HG03520 (cell line): ENCODE results near the gene NFATC2.

Source experiments
- ATAC-seq: cut with Tn5 transposase; IDR thresholded peaks from one replicate; pipeline ENCODE4 v1.9.1; 2021; ENCODE audit warnings: mild to moderate bottlenecking, moderate library complexity; ENCODE audit not compliant: unreplicated experiment

The NFATC2 gene

DNA sequence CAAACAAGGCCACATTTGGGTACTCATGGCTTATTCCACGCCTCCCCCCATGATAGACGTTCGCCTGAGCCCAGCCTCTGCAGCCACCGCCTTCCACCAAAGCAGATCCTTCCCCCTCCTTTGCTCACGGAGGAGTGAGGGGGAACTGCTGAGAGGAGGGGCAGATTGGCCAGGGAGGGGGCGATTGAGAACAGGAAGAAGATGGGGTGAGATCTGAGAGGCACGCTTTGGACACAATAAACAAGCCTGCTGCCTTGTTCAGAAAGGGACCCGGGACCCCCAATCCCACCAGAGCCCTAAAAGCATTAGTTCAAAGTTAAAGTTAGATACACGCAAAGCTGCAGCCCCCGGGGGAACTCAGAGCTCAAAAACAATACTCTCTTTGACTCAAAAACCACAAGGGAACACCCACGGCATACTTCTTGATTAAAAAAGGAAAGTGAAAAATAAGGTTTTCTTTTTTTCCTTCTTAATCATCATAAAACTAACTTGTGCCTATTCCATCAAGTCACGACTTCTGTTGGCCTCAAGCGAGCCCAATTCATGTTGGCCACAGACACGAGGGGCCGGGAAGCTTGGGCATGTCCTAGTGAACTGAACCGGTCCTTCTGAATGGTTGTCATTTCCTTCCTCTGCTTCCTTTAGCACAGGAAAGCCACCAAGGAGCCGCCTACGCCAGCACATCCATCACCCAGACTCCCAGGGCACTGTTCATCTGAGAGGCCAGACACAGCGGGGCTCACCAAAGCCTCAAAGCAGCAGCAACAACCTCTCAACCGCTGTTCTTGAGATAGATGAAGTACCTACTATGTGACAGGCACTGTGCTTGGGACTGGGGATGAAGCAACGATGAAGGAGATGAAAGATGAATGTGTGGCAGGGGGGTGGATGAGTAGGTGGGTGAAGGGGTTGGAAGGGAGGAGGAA lies 44.7 kb downstream of the NFATC2 start:
- ATAC-seq, result no peak

DNA sequence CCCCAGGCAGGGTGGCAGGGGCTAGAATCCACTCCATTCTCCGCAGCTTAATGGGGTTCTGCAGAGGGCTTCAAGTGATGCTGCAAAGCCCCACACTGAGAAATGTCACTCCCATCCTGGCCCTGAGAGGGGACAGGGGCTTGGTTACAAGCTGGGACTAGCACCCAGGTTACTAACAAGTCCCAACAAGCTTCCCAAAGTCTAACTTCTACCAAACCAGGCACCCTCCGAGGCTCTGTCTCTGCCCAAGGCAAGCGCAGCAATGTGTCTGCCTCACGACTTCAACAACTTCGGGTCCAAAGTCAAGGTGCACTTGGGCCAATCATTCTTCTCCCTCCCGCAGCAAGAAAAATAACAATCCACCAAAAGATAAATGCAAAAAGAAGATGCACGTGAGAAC lies 45.6 kb downstream of the NFATC2 start:
- no peak for ATAC-seq

- ATAC-seq, result no peak
These were observed 46.5 kb downstream of the NFATC2 start for GRCh38 chr20:51495921-51496545.

DNA sequence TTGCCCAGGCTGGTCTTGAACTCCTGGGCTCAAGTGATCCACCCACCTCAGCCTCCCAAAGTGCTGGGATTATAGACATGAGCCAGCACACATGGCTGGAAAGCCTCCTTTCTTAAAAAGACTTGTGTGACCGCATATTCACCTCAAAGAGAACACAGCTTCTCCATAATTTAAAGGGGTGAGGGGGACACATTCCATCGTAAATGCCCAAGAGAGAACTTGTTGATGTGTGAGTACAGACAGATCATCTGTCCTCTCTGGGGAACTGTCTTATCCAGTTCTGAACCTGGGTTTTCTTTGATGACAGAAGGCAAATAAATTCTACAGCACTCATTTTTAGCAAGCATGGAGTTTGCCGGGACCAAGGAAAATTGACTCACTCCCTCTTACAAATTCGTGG lies 47.2 kb downstream of the NFATC2 start:
- ATAC-seq, result no peak

- ATAC-seq, result no peak
These were observed 48.0 kb downstream of the NFATC2 start for GRCh38 chr20:51494241-51495110.

- ATAC-seq, result no peak
These were observed 49.1 kb downstream of the NFATC2 start for GRCh38 chr20:51493346-51493791.

DNA sequence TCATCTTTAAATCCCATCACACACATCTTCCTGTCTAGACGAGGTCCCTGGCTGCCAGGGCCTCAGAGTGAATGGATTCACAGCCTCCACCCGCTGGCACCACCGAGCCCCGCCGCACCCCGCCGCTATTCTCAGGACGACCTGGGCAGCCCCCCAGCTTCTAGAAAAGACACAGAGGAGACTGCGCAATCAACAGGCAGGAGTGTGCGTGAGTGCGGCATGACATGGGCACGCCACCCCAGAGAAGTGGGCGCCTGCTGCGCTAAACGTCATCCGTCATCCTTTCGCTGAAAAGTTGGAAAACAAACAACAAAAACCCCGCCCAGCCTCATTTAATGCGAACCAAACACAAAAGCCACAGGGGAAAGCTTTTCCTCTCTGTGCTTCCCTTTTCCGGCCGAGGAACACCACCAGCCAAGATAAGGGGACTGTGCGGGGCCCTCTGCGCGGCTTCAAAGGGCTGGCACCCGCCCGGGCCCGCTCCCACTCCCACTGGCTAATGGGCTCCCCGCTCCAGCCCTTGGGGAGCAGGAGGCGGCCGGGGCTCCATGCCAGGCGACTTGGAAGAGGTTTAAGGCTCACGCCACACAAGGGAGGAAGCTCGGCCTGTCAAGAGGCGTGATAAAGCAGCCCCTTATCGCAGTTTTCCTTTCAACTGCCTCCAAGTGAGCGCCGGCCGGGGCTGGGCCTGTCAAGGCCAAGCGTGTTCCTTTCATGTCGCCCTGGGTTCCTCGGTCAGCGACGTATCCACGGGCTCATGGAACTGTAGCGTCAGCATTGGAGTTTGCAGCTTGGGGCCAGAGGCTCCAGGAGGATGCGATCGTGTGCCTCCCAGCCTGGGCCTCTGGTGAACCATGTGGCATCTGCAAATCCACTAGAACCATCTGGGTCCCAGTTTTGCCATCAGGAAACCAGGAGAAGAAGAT lies 50.1 kb downstream of the NFATC2 start:
- ATAC-seq, result no peak

DNA sequence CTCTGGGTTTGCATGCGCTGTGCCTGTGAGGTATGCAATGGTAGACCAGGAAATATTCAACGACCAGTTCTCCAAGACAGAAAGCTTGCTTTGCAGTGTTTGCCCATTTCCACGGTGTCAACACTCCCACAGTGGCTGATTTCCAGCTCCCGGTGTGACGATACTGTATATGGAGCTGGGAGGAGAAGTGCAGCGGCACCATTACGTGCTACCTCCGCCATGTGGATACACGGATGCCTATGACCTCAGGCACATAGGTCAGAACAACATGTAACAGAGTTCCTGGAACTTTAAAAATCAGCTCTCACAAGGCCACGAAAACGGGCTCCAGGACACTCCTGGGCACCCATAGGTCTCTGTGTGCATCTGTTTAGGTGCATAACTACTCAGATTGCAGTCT lies 51.1 kb downstream of the NFATC2 start:
- ATAC-seq, result no peak

DNA sequence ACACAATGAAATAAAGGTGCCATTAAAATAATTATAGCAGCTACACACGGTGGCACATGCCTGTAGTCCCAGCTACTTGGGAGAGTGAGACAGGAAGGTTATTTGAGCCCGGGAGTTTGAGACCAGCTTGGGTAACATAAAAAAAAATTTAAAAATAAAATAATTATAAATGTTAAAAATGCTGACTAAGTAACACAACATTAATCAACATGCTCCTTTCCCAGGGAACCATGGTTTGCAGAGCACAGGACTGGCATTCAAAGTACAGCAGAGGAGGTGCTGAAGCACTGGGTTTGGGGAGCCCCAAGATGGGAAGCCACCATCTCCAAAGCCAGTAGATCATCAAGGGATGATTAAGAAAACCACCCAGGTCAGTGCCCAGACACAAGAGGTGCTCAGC lies 51.9 kb downstream of the NFATC2 start:
- no peak for ATAC-seq

DNA sequence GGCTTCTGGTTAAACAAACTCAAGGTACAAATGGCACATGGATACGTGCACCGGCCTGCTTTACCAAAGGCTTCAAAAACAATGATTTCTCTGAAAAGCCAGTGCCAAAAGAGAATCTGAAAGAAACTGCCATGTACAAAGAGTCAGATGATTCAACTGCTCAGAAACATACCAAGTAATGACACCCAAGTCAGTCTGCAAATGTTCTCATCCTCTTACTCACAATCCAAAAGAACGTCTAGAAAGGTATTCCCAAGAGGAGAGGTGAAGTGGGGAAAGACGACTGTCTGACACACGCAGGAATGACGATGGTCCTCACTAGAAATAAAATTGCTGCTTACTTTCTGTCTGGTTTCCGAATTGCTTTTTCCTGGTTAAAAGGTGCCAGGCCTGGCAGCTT lies 52.9 kb downstream of the NFATC2 start:
- ATAC-seq, result no peak

DNA sequence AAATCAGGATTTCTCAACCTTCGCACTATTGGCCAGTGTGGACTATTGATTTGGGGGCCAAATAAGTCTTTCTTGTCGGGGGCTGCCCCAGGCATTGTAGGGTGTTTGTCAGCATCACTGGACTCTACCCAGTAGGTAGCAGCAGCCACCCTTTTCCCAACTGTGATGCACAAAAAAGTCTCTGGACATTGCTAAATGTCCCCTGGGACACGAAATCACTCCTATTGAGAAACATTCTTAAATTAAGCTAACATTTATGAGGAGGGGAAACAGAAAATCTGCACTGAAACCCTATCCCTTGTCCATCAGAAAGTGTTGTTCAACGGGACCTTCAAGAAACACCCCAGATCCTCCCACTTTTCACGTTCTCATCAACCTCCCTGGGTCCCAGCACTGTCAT lies 54.2 kb downstream of the NFATC2 start:
- no peak for ATAC-seq

DNA sequence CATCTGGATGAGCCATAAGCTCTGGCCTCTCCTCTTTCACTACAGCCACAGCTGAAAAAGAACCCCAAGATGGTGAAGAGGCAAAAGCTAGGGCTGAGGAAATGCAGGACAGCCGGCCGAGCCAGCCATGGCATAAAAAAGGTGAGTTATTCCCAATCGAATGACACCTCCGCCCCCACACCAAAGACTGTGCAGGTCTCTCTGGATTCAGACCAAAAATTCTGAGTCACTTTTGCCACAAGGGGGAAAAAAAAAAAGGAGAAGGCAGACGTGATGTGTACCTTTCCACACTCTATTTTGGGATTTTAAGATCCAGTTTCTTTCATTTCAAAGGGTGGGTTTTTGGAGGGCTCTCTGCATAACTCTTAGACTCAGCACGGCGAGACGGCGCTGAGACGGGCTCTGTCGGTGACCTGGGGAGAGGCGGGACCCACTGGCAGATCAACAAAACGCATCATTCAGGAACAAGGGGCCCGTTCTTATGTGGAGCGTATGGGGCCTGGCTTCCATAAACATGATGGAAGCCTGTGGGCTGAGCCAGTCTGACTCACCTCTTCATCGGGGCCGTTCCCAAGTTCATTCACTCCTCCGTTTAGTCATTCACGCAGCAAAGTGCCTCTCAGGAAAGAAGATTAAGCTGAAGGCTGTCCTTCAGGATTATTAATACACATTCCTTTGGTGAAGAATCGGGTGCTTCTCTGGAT lies 54.8 kb downstream of the NFATC2 start:
- no peak for ATAC-seq

GRCh38 chr20:51487076-51487475 lies 55.4 kb downstream of the NFATC2 start:
- no peak for ATAC-seq

DNA sequence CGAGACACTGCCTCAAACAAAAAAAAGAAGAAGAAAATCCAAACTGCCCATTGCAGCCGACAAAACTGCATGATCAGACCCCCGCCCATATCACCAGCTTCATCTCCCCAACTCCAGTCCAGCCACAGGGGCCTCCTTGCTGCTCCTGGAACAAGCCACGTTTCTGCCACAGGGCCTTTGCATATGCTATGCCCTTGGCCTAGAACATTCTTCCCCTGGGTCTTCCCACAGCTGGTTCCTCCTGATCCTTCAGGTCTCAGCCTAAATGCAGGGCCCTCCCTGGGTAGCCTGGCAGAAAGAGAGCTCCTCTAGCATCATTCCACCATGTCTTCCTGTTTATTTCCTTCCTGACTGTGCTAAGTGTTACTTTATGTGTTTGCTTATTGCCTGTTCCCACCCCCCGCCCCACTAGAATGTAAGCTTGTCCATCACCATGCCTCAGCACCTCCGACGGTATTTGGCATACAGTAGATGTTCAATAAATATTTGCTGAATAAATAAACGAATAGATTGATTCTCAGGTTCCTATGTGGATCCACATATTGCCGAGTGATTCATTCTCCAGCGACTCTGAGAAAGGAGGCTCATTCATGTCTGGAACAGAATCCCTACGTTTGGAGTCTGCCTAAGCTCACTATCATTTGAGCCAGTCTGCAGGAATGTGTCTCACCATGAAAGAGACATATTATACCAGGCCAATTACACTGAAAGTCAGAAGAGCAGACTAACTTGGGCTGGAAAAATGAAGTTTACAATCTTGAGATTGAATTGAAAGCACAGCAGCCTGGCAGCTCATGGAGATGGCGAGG lies 56.1 kb downstream of the NFATC2 start:
- ATAC-seq, result no peak

- ATAC-seq, result no peak
These were observed 57.7 kb downstream of the NFATC2 start for GRCh38 chr20:51484831-51485230.

GRCh38 chr20:51484141-51484815 lies 58.2 kb downstream of the NFATC2 start:
- no peak for ATAC-seq

GRCh38 chr20:51482836-51483473 lies 59.6 kb downstream of the NFATC2 start:
- no peak for ATAC-seq
